Stimulated activated CD4-positive, alpha-beta T cell treated with anti-CD3 and anti-CD28 coated beads, Interleukin-12 subunit alpha, Interleukin-12 subunit beta, amount 100 ng/mL, for 48 hours (primary cell): ENCODE measurements around the gene HHEX.

Source experiments
- DNase-seq, 3 donors: peaks; one replicate each; pipeline ENCODE4 v3.0.0-alpha.2; 2020; ENCODE audit warnings: low read depth in 2 of 3, low spot score in 1 of 3

Gene HHEX

DNA sequence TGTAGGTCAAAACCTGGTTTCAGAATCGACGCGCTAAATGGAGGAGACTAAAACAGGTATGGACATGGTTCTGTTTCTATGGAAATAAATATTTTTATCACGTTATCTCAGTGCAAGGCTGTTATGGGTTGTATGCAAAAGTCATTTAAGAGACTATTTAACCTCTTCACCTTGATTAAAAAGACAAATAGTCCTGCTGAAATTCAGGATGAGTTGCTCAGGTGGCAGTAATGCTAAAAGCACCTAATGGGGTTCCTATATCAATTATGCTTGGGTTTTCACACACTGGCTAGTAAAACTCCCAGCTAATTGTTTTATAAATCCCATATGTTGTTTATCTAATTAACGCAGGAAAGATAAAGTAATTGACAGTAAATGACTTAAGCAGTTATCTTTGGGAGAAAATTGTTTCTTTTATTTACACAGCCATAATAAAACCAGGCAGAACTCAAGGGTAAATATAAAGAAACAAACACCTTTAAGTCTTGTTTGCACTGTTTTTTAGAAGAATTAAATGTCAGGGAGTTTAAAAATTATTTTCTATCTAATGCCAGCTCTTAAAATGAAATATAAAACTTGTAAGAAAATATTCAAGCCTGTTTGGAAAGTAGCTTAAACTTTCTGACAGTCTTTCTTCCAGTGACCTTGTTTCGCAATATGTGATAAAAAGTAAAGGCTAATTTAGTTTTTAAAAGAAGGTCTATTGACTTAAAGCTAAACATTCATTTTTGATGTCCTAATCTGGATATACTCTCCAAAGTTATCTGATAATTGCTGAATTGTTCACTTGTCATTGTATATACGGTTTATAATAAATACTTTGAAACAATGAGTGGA is 3.2 kb downstream of the HHEX start:
- DNase-seq = no peak

DNA sequence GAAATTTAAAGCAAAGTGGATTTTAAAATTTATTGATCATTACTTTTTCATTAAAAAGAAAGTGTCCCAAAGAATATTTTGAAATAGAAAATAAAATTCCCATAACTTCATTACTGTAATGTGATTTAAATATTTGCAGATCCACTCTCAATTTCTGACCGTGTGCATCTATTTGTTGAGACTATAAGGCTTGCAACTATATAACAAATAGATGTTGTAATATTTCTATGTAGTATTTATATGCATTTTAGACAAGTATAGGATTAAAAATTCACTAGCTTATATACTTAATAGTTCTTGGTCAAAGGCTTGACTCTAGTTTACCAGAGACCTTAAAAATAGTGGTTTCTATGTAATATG is 3.8 kb downstream of the HHEX start:
- DNase-seq = no peak

DNA sequence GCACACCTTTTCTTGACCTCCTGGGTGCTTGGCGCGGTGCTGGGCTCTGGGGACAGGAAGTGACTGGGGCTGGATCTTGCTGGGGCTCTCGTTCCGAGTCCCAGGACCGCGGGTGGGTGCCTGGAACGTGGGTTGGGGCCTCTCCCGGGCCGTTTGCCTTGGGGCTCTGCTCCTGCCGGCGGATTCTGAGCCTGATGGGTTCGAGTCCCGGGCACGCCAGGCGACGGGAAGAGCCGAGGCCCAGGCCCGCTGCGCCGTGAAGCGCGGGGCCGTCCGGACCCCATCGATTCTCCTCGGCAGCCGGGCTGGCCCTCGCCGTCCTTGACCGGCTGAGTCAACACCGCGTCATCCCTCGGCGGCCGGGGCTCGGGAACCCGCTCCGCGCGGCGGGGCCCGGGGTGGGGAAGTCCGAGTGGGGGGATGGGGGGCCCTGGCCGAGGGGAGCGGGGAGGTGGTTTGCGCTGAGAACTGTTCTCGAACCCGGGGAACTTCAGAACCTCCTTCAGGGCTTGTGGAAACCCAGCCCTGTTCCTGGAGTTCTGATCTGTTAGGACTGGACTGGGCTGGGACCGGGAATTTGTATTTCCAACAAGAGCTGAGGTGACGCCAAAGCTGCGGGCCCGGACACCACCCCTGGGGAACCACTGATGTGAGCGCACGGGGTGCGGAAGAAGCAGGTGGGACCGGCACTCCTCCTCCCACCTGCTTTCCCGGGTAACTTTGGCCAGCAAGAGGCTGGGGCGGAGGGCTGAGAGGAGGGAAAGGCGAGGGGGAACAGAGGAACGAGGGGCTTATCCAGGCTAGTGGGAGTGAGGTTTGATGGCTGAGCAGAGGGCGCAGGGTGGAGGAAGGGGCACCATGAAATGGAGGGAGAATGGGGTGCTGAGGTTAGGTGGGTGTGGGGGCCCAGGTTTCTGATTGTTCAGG is 6.2 kb downstream of the HHEX start:
- no peak for DNase-seq

DNA sequence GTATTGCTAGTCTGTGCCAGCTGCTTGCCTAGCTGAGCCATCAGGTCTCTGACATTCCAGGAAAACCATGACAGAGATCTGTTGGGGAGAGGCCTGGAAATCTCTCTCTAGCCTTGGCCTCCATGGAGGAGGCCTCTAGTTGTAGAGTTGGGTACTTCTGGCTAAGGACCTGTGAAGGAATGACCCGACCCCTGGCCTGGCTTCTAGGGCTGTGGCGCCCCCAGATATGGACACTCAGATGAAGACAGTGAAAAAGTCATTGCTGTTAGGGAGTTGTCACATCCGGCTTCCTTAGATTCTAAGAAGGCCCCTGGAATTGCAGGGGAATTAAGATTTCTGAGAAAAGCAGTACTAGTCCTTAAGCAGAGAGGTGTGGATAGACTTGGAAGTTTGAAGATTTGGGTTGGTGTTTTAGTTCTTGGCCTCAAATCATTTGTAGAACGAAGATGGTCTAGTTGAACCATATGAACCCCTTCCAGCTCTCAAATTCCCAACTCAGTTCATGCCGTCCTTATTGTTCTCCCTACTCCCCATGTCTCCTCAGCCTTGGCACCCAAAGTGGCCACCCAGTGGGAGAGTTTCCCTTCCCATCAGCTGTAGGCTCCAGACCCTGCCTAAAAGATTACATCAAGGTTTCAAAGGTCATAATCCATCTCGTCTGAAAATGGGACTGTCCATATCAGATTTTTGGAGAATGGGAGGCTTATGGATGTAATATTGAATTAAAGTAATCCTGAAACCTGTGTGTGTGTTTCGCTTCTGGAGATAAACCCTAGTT is 7.0 kb downstream of the HHEX start:
- no peak for DNase-seq

DNA sequence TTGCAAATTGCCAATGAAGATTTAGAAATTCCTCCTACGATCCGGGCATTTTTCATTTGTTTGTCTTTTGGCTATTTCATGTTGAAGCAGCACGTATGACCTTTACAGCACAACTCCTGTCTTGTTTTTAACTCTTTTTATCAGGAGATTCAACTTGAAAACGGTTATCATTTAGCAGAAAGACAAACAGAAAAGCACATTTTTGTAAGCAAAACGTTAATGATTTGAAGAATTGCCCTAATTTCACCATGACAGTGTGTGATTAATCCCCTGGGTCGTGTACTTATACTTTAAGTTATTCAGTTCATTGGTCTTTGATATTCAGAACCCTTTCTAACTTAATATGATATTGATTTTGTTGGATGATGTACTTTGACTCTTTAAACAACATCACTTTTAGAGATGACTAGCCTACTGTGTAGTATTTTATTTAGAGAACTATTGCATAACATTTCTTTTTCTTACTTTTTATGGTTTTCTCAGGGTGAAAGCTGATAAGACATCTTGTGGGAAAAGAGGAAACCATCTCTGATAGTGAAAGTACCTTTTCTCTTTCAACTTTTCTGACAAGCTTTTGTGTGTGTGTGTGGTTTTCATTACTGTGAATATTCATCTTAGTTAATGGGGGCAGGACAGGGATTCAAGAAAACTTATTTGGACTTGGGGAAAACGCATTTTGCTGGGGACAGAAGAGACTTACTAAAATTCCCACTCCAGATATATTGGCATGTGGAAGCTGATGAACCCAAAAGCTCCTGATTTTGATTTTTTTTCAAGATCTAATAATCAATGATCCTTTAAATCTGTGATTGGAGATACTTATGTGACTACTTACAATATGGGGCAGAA is 8.1 kb downstream of the HHEX start:
- DNase-seq = no peak

DNA sequence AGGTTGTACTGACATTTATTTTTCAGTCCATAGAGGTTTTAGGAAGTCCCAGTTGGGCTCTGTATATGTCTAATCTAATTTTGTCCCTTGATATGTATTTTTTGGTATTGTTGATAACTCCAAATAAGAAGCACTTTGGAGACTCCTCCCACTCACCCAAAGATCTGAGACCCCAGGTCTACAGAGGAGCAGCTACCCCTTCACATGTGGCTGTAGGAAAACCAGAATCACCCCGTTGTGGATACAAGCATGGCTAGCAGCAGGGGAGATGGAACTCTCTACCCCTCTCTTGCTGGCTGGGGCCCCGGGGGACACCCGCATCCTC is 9.4 kb downstream of the HHEX start:
- DNase-seq = no peak

DNA sequence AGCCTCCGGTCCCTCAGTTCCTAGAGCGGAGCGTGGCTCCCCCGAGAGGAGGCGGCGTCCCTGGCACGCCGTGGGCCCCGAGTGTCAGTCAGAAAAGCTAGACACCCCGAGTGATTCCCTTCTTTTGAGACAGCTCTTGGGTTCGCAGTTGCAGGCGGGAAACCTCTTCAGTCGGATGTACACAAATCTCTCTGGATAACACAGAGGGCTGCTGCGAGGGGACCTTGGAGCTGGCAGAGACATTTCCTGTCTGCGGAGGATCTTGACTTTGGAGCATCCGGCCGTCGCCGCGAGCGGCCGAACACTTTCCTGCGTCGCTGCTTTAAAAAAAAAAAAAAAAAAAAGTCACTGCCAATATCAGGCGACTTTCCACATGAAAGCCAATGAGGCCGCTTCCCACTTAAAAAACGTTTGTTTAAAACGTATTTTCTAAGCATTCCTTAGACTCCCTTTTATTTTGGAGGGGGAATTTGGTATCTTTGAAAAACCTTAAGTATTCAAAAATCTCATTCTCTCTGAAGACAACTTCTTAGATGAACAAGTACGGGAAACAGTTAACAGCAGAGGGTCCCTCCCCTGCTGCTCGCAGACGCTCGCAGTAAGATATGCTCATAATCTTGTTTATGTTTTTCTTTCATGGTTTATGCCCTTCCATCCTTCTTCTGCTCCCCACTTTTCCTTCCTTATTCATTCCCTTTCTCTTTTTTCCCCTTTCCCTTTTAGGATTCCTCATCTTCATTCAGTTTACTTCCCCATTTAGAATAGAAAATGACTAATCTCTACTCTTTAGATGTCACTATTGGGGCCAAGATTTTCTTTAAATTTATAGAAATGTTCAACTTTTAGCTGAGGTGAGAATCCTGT is 10.0 kb downstream of the HHEX start:
- no peak for DNase-seq

DNA sequence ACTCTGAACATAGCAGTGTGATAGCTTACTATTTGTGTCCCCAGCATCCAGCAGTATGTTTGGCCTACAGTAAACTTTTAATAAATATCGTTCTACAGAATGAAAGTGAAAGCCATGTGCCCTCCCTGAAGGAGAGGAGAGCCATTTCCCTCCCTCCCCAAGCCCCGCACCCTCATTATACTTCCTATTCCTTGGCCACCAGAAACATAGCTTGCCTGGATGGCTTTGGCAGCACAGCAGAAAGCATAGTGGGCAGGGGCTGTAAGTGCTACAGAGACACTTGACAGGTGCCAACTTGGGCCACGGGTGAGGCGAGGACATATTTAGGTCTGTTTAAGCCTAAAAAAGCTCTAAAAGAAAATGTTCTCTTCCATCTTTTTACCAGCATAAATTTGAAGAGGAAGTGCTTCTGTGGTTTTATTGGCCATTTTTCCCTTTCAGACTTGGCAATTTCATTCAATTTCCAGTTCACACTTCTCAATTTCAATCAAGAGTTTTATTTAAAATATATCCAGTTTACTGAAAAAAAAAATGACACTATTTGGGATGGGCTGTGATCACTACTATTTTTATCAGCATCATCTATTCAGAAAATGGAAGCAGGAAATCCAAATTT is 12.7 kb downstream of the HHEX start:
- no peak for DNase-seq

DNA sequence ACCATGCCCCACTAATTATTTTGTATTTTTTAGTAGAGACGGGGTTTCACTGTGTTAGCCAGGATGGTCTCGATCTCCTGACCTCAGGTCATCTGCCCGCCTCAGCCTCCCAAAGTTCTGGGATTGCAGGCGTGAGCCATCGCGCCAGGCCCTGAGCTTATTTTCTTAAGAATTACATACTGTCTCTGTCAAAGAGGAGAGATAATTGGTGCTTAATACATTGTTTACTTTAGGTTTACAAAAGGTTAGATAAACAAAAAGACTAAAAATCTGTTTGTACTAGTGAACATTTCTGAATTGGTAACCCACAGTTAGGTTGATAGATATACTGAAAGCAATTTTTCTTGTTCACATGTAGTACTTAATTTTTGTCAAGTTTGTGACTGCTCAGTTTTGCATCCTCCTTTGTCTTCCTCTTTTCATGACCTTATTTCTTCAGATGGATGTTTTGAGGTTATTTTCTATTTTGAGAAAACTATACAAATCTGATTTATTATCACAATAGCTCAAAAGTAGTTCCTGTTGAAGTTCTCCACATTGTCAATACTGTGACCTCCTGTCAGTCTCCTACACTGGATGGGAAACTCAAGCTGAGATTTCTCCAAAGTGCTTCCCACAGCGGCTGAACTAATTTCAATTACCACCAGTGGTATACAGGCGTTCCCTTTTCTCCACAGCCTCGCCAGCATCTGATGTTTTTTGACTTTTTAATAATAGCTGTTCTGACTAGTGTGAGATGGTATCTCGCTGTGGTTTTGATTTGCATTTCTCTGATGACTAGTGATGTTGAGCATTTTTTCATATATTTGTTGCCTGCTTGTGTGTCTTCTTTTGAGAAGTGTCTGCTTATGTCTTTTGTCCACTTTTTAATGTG is 22.5 kb downstream of the HHEX start:
- no peak for DNase-seq

DNA sequence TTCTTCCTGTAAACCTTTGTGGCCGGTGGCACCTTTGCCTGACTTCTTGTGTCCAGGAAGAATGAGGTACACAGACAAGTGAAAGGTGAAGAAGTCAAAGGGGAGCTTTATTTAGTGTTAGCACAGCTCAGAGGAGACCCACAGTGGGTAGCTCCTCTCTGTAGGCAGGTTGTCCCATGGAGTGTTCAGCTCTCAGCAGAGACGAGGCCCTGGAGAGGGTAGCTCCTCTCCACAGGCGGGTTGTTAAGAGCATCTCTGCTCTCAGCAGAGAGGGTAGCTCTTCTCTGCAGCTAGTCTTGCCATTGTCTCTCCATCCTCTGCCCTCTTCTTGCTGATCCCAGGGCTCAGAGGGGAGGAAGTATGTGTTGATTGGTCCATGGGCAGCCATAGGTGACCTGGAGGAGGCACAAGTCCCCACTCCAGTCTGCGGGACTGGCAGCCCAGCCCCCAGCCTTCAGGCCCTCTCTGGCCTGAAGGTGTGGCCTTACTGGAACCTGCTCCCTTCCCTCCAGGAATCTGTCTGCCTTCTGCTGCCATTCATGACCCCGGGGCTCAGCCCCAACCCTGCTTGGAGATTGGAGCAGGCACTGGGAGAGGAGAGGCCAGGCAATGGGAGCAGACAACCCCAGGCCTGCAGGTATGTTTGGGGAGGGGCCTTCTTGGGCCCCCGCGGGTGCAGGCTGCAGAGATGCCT is 24.5 kb downstream of the HHEX start:
- DNase-seq = no peak

DNA sequence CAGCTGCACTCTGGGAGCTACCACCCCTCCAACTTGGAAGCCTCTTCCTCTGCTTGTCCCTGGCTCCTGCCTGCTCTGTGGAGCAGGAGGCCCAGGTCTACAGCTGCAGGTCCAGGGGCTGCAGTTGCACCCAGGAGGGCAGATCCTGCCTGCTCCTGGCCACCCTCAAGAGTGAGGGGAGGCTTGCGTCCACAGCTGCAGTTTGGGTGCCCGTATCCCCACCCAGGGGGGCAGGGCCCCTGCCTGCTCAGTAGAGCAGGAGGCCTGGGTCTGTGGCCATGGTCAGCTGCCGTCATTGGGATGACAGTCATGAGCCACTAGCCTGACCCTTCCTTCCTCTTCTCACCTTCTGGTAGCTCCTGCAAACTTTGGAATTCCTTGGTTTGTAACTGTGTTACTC is 25.1 kb downstream of the HHEX start:
- no peak for DNase-seq

DNA sequence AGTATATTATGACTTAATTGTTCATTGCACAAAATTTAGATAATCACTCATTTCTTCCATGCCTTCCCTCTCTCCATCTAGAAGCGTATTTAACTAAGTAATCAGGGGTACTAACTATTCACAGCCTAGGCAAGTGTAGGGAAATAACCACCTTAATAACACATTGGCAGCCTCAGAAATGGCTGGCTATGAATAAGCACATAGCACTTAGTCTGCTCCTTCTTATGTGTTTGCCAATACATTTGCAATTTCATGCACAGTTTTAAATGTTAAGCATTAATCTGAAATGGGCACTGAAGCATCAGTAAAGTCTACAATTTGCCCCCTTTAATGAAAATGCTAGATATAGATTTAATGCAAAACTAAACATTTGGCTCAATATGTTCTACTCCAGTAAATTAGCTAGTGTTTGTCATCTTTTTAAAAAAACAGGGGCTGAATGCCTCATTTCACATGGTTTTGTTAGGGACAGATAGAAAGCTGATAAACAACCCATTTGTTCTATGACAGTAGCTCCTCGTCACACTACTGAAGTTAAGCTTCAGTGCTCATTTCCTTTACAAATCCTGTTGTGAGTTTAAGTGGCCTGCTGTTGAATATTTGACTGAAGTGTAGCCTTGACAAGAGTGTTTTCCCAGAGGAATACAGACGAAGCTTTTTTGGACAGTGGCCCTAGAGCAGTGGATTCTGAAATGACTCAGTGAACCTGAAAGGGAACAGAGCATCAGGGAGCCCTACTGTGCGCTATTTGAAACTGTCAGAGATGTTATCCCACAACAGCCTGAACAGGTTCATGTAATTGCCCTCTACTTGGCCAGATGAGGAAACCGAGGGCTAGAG is 30.5 kb downstream of the HHEX start:
- DNase-seq = no peak

DNA sequence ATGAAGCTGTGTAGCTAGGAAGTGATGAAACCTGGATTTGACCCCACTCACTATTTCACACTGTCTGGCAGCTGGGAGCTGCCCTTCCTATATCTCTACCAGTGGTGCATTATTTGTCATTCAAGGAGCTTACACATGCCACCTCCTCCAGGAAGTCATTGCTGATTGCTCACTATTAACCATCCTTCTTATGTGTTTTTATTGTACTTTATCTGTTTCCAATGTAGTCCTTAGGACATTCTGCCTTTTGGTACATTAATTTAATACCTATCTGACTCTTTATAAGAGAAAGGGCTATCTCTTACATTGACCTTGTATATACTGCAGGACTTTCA is 31.0 kb downstream of the HHEX start:
- no peak for DNase-seq

DNA sequence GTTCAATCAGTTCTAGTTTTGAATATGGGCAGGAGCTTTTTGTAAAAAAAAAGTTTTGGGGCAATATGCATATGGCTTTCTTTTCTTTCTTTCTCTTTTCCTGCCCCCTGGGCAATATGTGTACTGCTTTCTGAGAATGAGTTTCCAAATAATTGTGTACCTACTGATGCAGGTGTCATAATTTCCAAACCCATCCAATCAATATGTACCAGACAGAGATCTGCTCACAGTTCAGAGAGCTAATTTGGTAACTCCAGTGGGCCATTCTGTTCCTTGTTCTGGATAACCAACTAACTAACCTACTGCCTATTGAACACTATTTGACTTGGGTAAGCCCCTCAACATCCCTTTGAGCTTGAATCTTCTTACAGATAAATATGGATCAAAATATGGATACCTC is 32.6 kb downstream of the HHEX start:
- DNase-seq = no peak

DNA sequence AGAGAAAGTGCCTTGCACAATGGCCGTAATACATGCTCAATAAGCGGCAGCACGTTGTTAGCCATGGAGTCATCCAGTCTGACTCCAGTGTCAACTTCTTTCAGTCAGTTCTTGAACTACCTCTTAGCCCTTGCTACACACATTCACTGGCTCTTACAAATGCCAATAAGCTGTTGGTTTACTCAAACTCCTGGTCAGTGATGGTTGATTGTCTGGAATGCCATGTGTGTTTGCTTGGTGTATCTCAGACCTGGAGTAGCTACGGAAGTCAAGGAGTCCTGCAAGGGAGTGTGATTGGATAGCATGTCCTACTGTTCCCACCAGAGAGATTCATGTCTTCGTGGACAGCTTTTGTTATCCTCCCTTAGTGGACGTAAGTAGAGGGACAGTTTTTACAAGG is 37.4 kb downstream of the HHEX start:
- no peak for DNase-seq

DNA sequence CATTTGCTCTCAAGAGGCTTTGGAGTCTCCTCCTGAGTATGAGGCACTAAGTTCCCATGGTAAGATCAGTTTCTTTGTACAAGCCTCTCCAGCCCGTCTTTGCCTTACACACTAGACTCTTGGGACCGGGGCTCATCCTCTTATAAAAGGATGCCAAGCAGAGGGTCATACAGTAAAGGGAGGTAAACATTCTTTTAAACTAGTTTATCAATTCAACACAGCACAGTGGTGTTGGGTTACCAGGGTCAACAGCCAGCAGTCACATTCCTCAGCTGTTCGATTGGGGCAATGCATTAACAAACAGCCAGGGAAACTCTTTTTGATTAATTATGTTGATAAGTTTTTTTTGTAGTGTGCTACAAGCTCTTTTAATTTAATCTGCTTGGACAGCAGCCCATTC is 37.8 kb downstream of the HHEX start:
- no peak for DNase-seq

DNA sequence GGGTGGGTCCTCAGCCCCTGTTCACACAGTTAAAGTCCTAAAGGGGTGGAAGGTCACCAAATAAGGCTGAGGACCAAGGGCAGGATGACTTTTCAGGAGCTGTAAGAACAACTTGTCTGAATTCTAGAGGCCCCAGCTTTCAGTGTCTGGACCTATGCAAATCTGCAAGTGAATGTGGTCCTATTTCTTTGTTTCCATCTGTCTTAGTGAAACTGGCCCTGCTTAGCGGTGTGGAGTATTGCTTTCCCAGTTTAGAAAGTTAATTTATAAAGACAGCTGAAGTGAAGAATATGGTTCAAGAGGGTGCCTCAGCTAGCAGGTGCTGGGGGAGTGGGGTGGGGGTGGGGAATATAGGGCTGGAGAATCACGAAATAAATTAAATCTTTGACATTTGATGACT is 40.1 kb downstream of the HHEX start:
- DNase-seq = no peak
